ENCODE data around the gene MAMDC2.

Gene MAMDC2

DNA sequence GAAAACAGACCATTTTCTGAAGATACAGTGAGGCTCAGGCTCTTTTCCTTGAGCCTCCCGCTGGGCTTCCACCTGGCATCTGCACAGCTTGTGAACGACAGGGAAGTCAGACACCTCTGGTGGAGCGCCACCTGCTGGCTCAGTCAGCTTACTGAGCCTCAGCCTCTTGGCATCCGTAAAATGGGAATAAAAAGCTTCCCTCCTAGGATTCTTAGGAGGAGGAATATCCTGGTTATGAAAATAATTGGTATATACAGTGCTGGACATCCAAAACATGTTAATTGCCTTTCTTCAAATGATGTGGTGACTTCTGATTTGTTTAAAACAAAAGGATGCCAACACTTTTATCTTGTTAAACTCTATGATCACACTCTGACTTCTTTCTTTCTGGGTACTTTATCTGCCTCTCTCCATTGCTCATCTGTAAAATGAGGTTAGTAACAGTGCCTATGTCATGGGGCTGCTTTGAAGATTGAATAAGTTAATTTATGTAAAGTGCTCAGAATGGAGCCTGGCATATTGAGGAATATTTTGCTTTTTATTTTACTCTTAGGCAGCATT is 67.5 kb downstream of the MAMDC2 start:
- peak; percentile 53 to 61 for DNase-seq

DNA sequence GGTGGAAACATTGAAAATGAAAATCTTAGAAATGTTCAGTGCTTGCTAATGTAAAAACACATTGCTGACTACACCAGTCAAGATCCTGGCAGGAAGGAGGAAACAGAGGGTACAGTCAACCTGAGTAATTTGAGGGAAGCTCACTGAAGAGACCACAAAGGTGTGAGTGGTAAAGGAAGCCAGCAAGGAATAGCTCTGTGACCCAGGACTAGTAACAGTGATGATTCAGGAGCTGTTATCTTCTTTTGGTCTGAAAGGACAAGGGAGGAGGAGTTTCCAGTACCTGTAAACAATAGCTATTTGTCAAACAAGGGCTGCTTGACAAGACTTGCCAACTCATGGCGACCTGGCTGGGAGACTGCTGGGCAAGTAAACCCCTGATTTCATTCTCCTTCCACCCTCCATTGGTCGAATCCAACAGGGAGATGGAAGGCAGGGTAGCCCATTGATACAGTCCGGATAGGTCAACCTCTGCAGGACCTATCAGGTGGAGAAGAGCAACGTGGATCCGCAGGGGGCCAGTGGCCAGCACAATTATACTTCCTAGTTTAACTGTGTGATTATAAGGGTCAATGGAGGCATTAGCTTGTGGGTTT is 68.1 kb downstream of the MAMDC2 start:
- DNase-seq: no peak

DNA sequence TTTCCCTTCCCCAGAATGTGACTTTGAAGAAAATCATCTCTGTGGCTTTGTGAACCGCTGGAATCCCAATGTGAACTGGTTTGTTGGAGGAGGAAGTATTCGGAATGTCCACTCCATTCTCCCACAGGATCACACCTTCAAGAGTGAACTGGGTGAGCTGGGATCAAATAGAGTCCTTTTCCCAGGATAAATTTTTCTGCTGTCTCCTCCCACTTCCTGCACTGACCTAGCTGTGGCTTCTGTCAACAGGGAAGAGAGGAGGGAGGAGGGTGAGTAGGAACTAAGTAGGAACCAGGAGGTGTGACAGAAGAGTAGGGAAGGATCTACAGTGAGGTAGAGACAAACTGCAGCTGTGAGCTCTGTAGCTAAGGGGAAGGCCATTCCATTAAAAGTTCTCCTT is 69.3 kb downstream of the MAMDC2 start:
- DNase-seq: no peak

- DNase-seq: peak in 1 of 2 experiments; percentile 6
Observed at GRCh38 chr9:70113403-70114022, 69.9 kb downstream of the MAMDC2 start.

GRCh38 chr9:70114898-70115297 is 71.2 kb downstream of the MAMDC2 start:
- no peak for DNase-seq

DNA sequence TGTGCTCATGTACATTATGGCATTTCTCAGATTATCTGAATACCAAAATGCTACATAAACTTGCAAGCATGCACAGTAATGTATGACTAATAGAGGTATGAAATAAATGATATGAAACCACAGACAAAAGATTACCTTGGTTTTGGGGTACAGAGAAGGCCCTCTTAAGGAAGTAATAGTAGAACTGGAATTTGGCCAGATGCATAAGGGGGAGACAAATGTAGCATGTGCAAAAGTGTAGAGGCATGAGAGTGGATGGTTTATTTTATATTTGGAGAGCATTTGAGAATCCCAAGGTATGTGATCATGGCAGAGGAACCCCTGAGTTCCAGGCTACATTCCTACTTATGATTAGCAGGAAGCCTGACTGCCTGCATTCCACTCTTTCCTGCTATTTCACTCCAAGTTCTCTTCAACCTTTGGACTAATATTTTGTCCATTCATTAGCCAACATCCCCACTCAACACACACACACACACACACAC is 74.2 kb downstream of the MAMDC2 start:
- DNase-seq: no peak

- no peak for DNase-seq
Observed at GRCh38 chr9:70119786-70120185, 76.1 kb downstream of the MAMDC2 start.

- no peak for DNase-seq
Observed at GRCh38 chr9:70120834-70121510, 77.3 kb downstream of the MAMDC2 start.

DNA sequence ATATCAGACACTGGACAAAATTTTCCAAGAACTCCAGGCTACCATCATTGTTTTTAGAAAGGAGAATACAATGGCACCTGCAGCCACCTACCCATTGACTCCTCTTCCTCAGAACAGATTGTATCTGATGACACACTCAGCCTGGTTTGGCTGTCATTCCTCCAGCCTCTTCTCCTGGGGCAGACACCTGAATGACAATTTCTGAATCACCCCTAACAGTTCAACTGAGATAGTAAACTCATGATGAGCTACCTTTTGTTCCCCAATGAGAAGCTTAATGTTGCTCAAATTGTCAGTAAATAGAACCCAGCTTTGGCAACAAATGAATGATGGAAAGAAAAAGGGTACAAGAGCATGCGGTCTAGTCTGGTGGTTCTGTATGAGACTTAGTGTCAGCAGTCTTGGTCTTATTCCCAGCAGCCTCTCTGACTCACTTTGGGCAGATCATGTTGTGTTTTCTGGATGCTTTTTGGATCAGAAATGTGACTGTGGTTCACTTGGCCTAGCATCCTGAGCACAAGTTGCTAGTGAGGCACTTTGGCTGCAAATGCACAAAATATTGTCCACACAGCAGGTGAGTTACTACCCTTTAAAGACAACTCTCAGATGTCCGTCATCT is 78.3 kb downstream of the MAMDC2 start:
- DNase-seq: no peak

DNA sequence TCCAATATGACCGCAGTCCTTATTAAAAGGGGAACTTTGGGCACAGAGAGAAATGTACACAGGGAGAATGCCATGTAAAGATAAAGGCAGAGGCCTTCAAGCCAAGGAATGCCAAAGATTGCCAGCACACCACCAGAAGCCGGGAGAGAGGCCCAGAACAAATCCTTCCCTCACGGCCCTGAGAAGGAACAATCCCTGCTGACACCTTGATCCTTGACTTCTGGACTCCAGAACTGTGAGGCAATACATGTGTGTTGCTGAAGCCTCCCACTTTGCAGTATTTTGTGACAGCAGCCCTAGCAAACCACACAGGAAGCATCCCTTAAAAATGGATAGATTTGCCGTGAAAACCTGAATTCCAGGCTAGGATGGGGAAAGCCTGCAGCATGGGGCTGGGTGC is 80.0 kb downstream of the MAMDC2 start:
- DNase-seq: no peak

- no peak for DNase-seq
Observed at GRCh38 chr9:70125621-70126263, 82.1 kb downstream of the MAMDC2 start.

GRCh38 chr9:70127036-70127435 is 83.4 kb downstream of the MAMDC2 start:
- DNase-seq: no peak

GRCh38 chr9:70127540-70128416 is 84.1 kb downstream of the MAMDC2 start:
- DNase-seq: no peak

DNA sequence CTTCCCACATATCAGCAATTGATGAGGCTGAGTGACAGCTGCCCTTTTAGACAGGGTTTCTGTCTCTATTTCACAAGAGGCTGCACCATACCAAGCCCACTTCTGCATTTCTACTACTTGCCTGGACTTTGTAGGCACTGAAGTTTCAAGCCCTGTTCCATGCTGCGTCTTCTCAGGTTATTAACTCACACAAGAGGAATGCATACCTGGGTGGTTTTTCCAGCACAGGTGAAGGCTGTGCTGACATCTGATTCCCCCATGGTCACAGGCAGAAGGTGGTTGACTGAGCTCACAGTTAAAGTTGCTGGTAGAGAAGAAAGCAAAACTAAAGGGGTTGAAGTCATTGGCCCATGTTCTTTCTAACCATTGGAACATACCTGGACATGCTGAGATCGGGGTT is 86.6 kb downstream of the MAMDC2 start:
- no peak for DNase-seq

DNA sequence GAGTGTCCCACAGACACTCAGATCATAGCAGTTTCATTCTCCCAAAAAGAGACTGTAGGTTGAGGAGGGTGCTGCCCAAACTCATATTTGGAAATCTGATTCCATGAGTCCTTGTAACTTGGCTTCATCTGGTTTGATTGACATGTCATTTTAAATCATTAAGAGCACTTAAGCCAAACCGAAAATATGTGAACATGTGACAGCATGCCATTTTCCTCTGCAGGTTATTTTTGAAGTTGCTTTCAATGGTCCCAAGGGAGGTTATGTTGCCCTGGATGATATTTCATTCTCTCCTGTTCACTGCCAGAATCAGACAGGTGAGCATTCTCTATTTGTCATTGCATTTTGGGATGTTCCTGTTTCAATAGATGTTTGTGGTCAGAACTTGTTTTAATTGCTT is 87.6 kb downstream of the MAMDC2 start:
- peak; percentile 26 to 78 for DNase-seq

DNA sequence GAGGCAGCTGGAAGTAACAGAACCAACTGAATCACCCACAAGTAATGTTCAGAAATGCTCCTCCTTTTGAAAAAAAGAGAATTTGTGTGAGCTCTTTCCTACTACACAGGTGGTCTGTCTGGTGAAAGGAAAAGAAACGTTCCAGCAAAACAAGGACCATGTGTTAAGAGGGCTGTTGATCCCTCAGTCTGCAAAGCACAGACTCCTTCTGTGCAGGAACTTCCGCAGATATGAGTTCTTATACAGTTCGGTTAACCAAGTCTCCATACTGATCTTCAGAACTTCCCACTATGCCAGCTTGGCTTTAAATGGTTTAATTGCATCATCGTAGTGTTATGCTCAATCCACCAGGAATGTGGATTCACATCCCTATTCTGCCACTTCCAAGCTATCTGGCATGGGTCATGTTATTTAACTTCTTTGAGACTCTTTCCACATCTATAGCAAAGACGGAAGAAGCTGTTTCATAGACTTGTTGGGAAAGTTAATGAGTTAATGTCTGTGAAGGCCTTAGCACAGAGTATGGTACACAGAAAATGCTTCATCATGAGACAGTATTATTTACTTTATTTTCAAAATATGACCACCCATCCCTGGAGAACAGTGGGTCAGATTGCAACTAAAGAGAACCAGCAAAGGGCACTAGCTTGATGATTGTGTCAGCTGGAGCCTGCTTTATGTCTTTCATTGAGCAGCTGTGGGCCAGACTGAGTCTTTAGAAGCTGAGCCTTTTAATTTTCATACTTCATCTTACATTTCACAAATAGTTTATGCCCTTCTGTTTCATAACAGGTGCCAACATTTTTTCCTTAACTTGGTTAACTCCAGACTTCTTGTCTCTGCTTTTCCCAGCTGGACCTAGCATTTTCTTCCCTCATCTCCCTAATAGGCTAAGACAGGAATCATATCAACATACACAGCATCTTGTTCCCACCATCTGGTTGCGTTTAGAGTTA is 89.9 kb downstream of the MAMDC2 start:
- no peak for DNase-seq

- no peak for DNase-seq
Observed at GRCh38 chr9:70134360-70134759, 90.7 kb downstream of the MAMDC2 start.

DNA sequence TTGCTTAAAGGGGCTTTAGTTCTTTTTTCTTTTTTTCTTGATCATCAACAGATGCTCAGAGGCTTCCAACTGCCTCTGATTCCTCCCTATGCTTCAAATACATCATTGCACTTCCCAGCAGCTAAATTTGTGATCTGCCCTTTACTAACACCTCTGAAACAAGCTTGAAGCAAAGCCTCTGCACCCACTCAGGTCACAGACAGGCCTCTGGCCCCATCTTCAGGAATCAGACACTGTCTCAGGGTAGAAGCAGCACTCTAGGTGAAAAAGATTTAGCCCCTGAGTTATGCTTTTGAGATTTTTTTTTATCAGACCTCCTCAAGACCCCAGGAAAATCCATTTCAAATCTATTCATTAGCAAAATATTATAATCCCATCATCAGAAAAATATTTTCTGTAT is 91.5 kb downstream of the MAMDC2 start:
- no peak for DNase-seq

DNA sequence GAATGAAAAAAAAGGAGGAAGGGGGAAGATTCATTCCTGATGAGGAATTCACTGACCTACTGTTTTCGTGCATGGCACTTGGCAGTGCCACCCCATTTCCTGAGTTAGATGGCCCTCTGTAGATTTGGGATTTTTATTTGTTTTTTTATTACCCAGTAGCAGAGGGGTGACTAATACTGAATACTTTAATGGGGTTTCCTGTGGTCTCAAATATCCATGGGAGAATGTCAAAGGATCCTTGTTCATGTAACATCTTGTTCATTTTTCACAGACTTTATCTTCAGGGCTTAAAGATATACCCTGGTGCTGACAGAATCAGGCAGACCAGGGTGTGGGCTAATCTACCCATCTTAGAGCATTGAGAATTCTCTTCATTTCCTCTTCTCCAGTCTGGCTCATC is 93.0 kb downstream of the MAMDC2 start:
- DNase-seq: no peak

- DNase-seq: no peak
Observed at GRCh38 chr9:70137577-70137976, 93.9 kb downstream of the MAMDC2 start.

DNA sequence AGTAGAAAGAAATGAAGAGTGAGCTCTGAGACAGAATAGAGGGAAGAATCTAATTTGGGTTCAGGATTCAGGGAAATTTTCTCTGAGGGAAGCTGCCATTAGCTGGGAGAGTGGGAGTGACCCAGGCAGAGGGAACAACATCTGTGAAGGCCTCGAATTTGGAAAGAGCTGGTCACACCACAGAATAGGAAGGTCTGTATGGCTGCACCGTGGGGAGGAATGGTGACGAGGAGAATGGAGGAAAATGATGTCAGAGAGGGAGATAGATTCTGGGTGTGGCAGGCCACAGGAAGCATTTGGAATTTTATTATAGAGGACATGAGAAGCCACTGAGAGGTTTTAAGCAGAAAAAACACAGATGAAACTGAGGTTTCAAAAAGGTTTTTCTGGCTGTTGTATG is 98.5 kb downstream of the MAMDC2 start:
- DNase-seq: no peak

Data from NCI-H187 (cell line).